Heart left ventricle (tissue), 13 donors: ENCODE results near the gene DAAM1.

Source experiments
- CTCF ChIP-seq, 12 donors: fragments of 200-600 bp; sonication (generic) in 4 of 12; IDR thresholded peaks; one replicate each; pipeline versions ENCODE4 v1.5.0 to v1.8.0; 2018 to 2022; ENCODE audit warnings: antibody characterized with exemption in 12 of 12, mild to moderate bottlenecking in 5 of 12
- POLR2A ChIP-seq, 2 donors: fragments of 450-650 bp; IDR thresholded peaks; one replicate each; pipeline ENCODE4 v1.6.1; 2017; ENCODE audit warnings: antibody characterized with exemption in 2 of 2, mild to moderate bottlenecking in 2 of 2, moderate library complexity in 2 of 2
- donor health status: ischemic (EF 13 %, LVEDD 7.1; RV severe dilation, severe dysfunction).
- donor health status: DM: no; HTN: yes; CAD: no.
- donor health status: DM: no; HTN: no; CAD: no.
- donor health status: ischemic (EF 25% LVEDD 6.9; RV normal size, moderate dysfunction).
- donor health status: ischemic (EF 25% LVEDD 5.7; RV mildly dilated, moderate dysfunction).
- donor health status: ischemic (EF 35%, LVEDD 5.7; RV mildly dilated, moderate dysfunction).
- donor health status: nonischemic (EF 11% LVEDD 7.7; RV severe dilation, severe dysfunction).
- donor health status: DM: yes; HTN: yes; CAD: no.
- donor health status: PGD.
- donor health status: ischemic (EF 29% LVEDD 5.4; RV normal size, mild dysfunction).
- donor health status: nonischemic (EF 23%, LVEDD 6.1; RV moderate dilation, normal function).

GRCh38 chr14:59204305-59204704, 15.8 kb downstream of the DAAM1 start:
- TF ChIP-seq CTCF (IDR thresholded peaks at IDR 0.05) (no peak), POLR2A (IDR thresholded peaks at IDR 0.05) (no peak)
